HCT116 (cell line): ENCODE results near the gene TP63. TPM values are rescaled to one million over a fixed set of nuclear protein-coding genes. Genes with fewer than 3 reads are reported as not detected.

Experiments
- ATAC-seq: fragments of 200-7000 bp; cut with Tn5 transposase; 2 replicates; pipeline ENCODE4 v1.9.1; 2020; ENCODE audit warnings: mild to moderate bottlenecking, moderate library complexity
- BruUV-seq: library from RNA; stranded (reverse); fragments of 400-500 nt; replicated peaks from 2 replicates; lab custom pipeline; 2021; lab: Mats Ljungman, UMichigan
- CTCF ChIA-PET: fragments of 300-600 bp; sonication (Branson Sonifier 250); formaldehyde crosslinking; loops from one replicate; lab custom pipeline; 2021; ENCODE audit warnings: antibody characterized with exemption; lab: Charles Lee
- POLR2A ChIA-PET: fragments of 300-600, 350-600 bp; sonication (Branson Sonifier 250); formaldehyde crosslinking; loops from one replicate; lab custom pipeline; 2021; ENCODE audit warnings: antibody characterized with exemption; lab: Charles Lee
- RAD21 ChIA-PET, 2 experiments: fragments of 300-600 bp; sonication (Branson Sonifier 250); formaldehyde crosslinking; loops; one replicate each; lab custom pipeline; 2023; ENCODE audit warnings: low total read pairs in 2 of 2; ENCODE audit not compliant: uncharacterized antibody in 2 of 2, unreplicated experiment in 2 of 2, low non-redundant PET in 1 of 2; lab: Charles Lee
- DNase-seq: peaks from one replicate; pipeline ENCODE4 v3.0.0-alpha.2; 2010; ENCODE audit warnings: low read depth, low spot score
- H2AFZ ChIP-seq: fragments of 200-600 bp; shearing (Covaris generic), sonication (generic); 2 replicates; pipeline ENCODE4 v1.6.1; 2017; ENCODE audit warnings: low read depth, mixed run types, mixed read lengths, antibody characterized with exemption, low read length; ENCODE audit not compliant: poor library complexity, severe bottlenecking
- H3K27ac ChIP-seq: 2 replicates; pipeline ENCODE4 v1.5.1; 2012; ENCODE audit warnings: low read depth, low read length
- H3K27me3 ChIP-seq: fragments of 200-600 bp; sonication (generic); 2 replicates; pipeline ENCODE4 v1.6.1; 2016; ENCODE audit warnings: mixed run types, low read length, mixed read lengths; ENCODE audit not compliant: insufficient read depth
- H3K36me3 ChIP-seq, 2 experiments: fragments of 200-500 bp in 1 of 2; fragments of 200-600 bp in 1 of 2; sonication (Bioruptor generic) in 1 of 2; sonication (generic) in 1 of 2; 2 replicates each; pipeline versions ENCODE4 v1.5.1 to v1.6.1; 2014 to 2016; ENCODE audit warnings: low read length in 2 of 2, inconsistent platforms in 1 of 2, mixed read lengths in 1 of 2, mixed run types in 1 of 2; ENCODE audit not compliant: insufficient read depth in 2 of 2, control insufficient read depth in 1 of 2
- H3K4me1 ChIP-seq, 2 experiments: fragments of 200-600 bp in 1 of 2; sonication (generic) in 1 of 2; 2 replicates each; pipeline versions ENCODE4 v1.5.1 to v1.6.1; 2012 to 2017; ENCODE audit warnings: low read length in 2 of 2, inconsistent platforms in 1 of 2, mild to moderate bottlenecking in 1 of 2, mixed read lengths in 1 of 2, mixed run types in 1 of 2, moderate library complexity in 1 of 2; ENCODE audit not compliant: insufficient read depth in 2 of 2, control insufficient read depth in 1 of 2
- H3K4me2 ChIP-seq: fragments of 200-600 bp; sonication (generic); 2 replicates; pipeline ENCODE4 v1.6.1; 2017; ENCODE audit warnings: mixed run types, low read length, mixed read lengths
- H3K4me3 ChIP-seq, 2 experiments: fragments of 200-600 bp in 1 of 2; sonication (generic) in 1 of 2; replicated peaks in 1 of 2; 2 replicates each; pipeline ENCODE4 v1.5.1; 2011 to 2016; ENCODE audit warnings: low read length in 2 of 2, control low read depth in 1 of 2, low read depth in 1 of 2, mild to moderate bottlenecking in 1 of 2, mixed read lengths in 1 of 2, mixed run types in 1 of 2
- H3K79me2 ChIP-seq: fragments of 200-600 bp; sonication (generic); 2 replicates; pipeline ENCODE4 v1.6.1; 2017; ENCODE audit warnings: mild to moderate bottlenecking, mixed run types, low read length, moderate library complexity, mixed read lengths; ENCODE audit not compliant: insufficient read depth
- H3K9ac ChIP-seq: fragments of 200-600 bp; sonication (generic); 2 replicates; pipeline ENCODE4 v1.6.1; 2016; ENCODE audit warnings: low read length, mixed read lengths
- H3K9me2 ChIP-seq: fragments of 200-600 bp; sonication (generic), shearing (Covaris generic); 2 replicates; pipeline ENCODE4 v1.6.1; 2017; ENCODE audit warnings: mixed run types, mild to moderate bottlenecking, moderate library complexity; ENCODE audit not compliant: insufficient read depth
- H3K9me3 ChIP-seq, 2 experiments: fragments of 200-500 bp in 1 of 2; fragments of 200-600 bp in 1 of 2; sonication (Bioruptor generic) in 1 of 2; sonication (generic) in 1 of 2; 2 replicates each; pipeline ENCODE4 v1.6.1; 2014 to 2017; ENCODE audit warnings: low read length in 2 of 2, mixed read lengths in 2 of 2, inconsistent platforms in 1 of 2, low read depth in 1 of 2, mild to moderate bottlenecking in 1 of 2, mixed run types in 1 of 2, moderate library complexity in 1 of 2; ENCODE audit not compliant: control insufficient read depth in 1 of 2, insufficient read depth in 1 of 2
- H4K20me1 ChIP-seq: fragments of 200-600 bp; sonication (generic), shearing (Covaris generic); 2 replicates; pipeline ENCODE4 v1.6.1; 2017; ENCODE audit warnings: mixed run types, mild to moderate bottlenecking, moderate library complexity; ENCODE audit not compliant: insufficient read depth
- ATF3 ChIP-seq: IDR thresholded peaks from 2 replicates; pipeline ENCODE4 v1.6.1; 2012
- CBX3 ChIP-seq: IDR thresholded peaks from 2 replicates; pipeline ENCODE4 v1.6.1; 2012; ENCODE audit warnings: low read depth
- CEBPB ChIP-seq: IDR thresholded peaks from 2 replicates; pipeline ENCODE4 v1.6.1; 2012; ENCODE audit warnings: low read depth
- CTCF ChIP-seq, 3 experiments: fragments of 200-600 bp in 1 of 3; sonication (generic) in 1 of 3; IDR thresholded peaks in 2 of 3; conservative IDR thresholded peaks in 1 of 3; 2 replicates each; pipeline ENCODE4 v1.5.1; 2012 to 2017; ENCODE audit warnings: low read depth in 2 of 3, low read length in 2 of 3, antibody characterized with exemption in 1 of 3, borderline replicate concordance in 1 of 3, control low read depth in 1 of 3, mild to moderate bottlenecking in 1 of 3, mixed read lengths in 1 of 3, mixed run types in 1 of 3, moderate library complexity in 1 of 3; ENCODE audit not compliant: insufficient read depth in 1 of 3
- EZH2 ChIP-seq: fragments of 200-600 bp; sonication (generic); IDR thresholded peaks from 2 replicates; pipeline ENCODE4 v1.6.1; 2017; ENCODE audit warnings: antibody characterized with exemption, mixed run types
- EZH2phosphoT487 ChIP-seq: fragments of 200-600 bp; IDR thresholded peaks from 2 replicates; pipeline ENCODE4 v1.6.1; 2018; ENCODE audit warnings: antibody characterized with exemption, borderline replicate concordance
- MAX ChIP-seq: IDR thresholded peaks from 2 replicates; pipeline ENCODE4 v1.6.1; 2012
- RAD21 ChIP-seq: IDR thresholded peaks from 2 replicates; pipeline ENCODE4 v1.6.1; 2012; ENCODE audit warnings: low read depth, mild to moderate bottlenecking
- REST ChIP-seq: IDR thresholded peaks from 2 replicates; pipeline ENCODE4 v1.6.1; 2012; ENCODE audit warnings: low read depth
- SIN3A ChIP-seq: IDR thresholded peaks from 2 replicates; pipeline ENCODE4 v1.6.1; 2012; ENCODE audit warnings: low read depth
- ZNF274 ChIP-seq: fragments of 200-500 bp; sonication (Bioruptor generic); IDR thresholded peaks from 2 replicates; pipeline ENCODE4 v1.6.1; 2014; ENCODE audit warnings: mild to moderate bottlenecking, low read depth, low read length, inconsistent platforms
- intact Hi-C: fragments of 100-400 bp; cut with micrococcal nuclease; formaldehyde crosslinking; loops from 2 replicates; pipeline ENCODE4 v1.10.0; 2022
- total RNA-seq: library from RNA; stranded (reverse); gene quantifications from one replicate; pipeline ENCODE4 v1.2.1, GENCODE V29; 2021; ENCODE audit not compliant: unreplicated experiment

TP63 gene
- total RNA-seq, 1 experiment from 2014 or later = not detected

- Histone ChIP-seq H3K4me3 (no peak overlapping the region), H3K36me3 (no peaks in the 10 kb centered on the region), H3K9me3 (no peaks in the 10 kb centered on the region), H4K20me1 (no peaks in the 10 kb centered on the region), H3K27me3 (no peaks in the 10 kb centered on the region), H3K27ac (no peak overlapping the region), H3K9me2 (no peaks in the 10 kb centered on the region), H3K9ac (no peak overlapping the region), H3K4me2 (no peak overlapping the region), H3K79me2 (no peaks in the 10 kb centered on the region), H2AFZ (no peak overlapping the region), H3K4me1 (no peaks in the 10 kb centered on the region)
- ChIA-PET CTCF (no interaction called here), POLR2A (no interaction called here), RAD21 (no interaction called here)
- no TSS peak for BruUV-seq
- intact Hi-C loops = no loop called here
- DNase-seq = no peak
- TF ChIP-seq EZH2 (no peak), CBX3 (no peak), CEBPB (no peak), EZH2phosphoT487 (no peak), RAD21 (no peak), ZNF274 (no peak), MAX (no peak), SIN3A (no peak), REST (no peak), CTCF (IDR thresholded peaks at IDR 0.05 in 2 of 3, conservative IDR thresholded peaks at IDR 0.05 in 1 of 3; ENCODE audit: borderline replicate concordance in 1 of 3, insufficient read depth in 1 of 3, low read depth in 2 of 3, low read length in 2 of 3) (no peak), ATF3 (no peak)
- ATAC-seq = no peak
Measured at GRCh38 chr3:189902230-189903186, 271.3 kb downstream of the TP63 start.
